Peyer's patch (tissue), 4 donors: Measurements from ENCODE around the gene EID1. TPM values are rescaled to one million over a fixed set of nuclear protein-coding genes. Genes with fewer than 3 reads are reported as not detected.

Experiments
- DNase-seq, 3 donors: peaks; one replicate each; pipeline ENCODE4 v3.0.0-alpha.2; 2017 to 2019
- H3K27ac ChIP-seq, 4 donors: fragments of 200-600 bp; sonication (generic); one replicate each; pipeline ENCODE4 v1.5.1; 2016 to 2019
- H3K27me3 ChIP-seq, 2 donors: fragments of 200-600 bp; sonication (generic); one replicate each; pipeline ENCODE4 v1.5.1; 2019
- H3K36me3 ChIP-seq, 3 donors: fragments of 200-600 bp; sonication (generic); one replicate each; pipeline ENCODE4 v1.5.1; 2016 to 2019
- H3K4me1 ChIP-seq, 4 donors: fragments of 200-600 bp; sonication (generic); one replicate each; pipeline ENCODE4 v1.5.1; 2016 to 2019
- H3K4me3 ChIP-seq, 4 donors: fragments of 200-600 bp; sonication (generic); 1 replicate in 3 of 4; 2 replicates in 1 of 4; pipeline ENCODE4 v1.5.1; 2016 to 2019; ENCODE audit warnings: mild to moderate bottlenecking in 1 of 4
- H3K9me3 ChIP-seq, 4 donors: fragments of 200-600 bp; sonication (generic); one replicate each; pipeline ENCODE4 v1.5.1; 2016 to 2019; ENCODE audit warnings: mild to moderate bottlenecking in 1 of 4
- CTCF ChIP-seq, 6 experiments: fragments of 450-650 bp in 4 of 6; fragments of 200-600 bp in 2 of 6; sonication (generic) in 1 of 6; IDR thresholded peaks; one replicate each; pipeline ENCODE4 v1.5.1; 2017 to 2019; ENCODE audit warnings: antibody characterized with exemption in 6 of 6, mild to moderate bottlenecking in 3 of 6, moderate library complexity in 1 of 6
- POLR2A ChIP-seq, 2 donors: fragments of 450-650 bp; IDR thresholded peaks; one replicate each; pipeline ENCODE4 v1.5.1; 2017; ENCODE audit warnings: antibody characterized with exemption in 2 of 2, mild to moderate bottlenecking in 2 of 2, moderate library complexity in 2 of 2
- total RNA-seq, 4 donors: library from RNA; depleted of rRNA; stranded (reverse); fragments of >200 nt; gene quantifications; one replicate each; pipeline ENCODE4 v1.1.0, GENCODE V29; 2016

EID1 gene
- total RNA-seq, 4 donors from 2014 or later: 70.8 to 113 (median 80.6) TPM

- H3K36me3 ChIP-seq: no peaks in the 10 kb centered on the region
These were observed 36.8 kb downstream of the EID1 start for GRCh38 chr15:48914717-48915116.

GRCh38 chr15:48915861-48916260 is 37.9 kb downstream of the EID1 start:
- no peaks in the 10 kb centered on the region for H3K36me3 ChIP-seq
- no peaks in the 10 kb centered on the region for H3K4me1 ChIP-seq
- H3K27ac ChIP-seq: no peak overlapping the region
- no peak for DNase-seq
- H3K9me3 ChIP-seq: no peaks in the 10 kb centered on the region
- no peaks in the 10 kb centered on the region for H3K27me3 ChIP-seq
- no peak overlapping the region for H3K4me3 ChIP-seq
- no peak for TF ChIP-seq CTCF (IDR thresholded peaks at IDR 0.05)
- TF ChIP-seq POLR2A (IDR thresholded peaks at IDR 0.05): no peak

More at GRCh38 chr15:48914717-48915116, 36.8 kb downstream of the EID1 start:
- DNase-seq: no peak
- no peak overlapping the region for H3K4me3 ChIP-seq
- no peak overlapping the region for H3K27ac ChIP-seq
- H3K9me3 ChIP-seq: no peaks in the 10 kb centered on the region
- H3K4me1 ChIP-seq: no peaks in the 10 kb centered on the region
- no peaks in the 10 kb centered on the region for H3K27me3 ChIP-seq
- TF ChIP-seq CTCF (IDR thresholded peaks at IDR 0.05): no peak
- no peak for TF ChIP-seq POLR2A (IDR thresholded peaks at IDR 0.05)

- Histone ChIP-seq H3K4me3 (no peak overlapping the region), H3K4me1 (no peaks in the 10 kb centered on the region), H3K27me3 (no peaks in the 10 kb centered on the region), H3K36me3 (no peaks in the 10 kb centered on the region), H3K9me3 (no peaks in the 10 kb centered on the region), H3K27ac (no peak overlapping the region)
- TF ChIP-seq CTCF (IDR thresholded peaks at IDR 0.05) (no peak), POLR2A (IDR thresholded peaks at IDR 0.05) (no peak)
- no peak for DNase-seq
These were observed 38.8 kb downstream of the EID1 start for GRCh38 chr15:48916721-48917120.

- Histone ChIP-seq H3K9me3 (no peaks in the 10 kb centered on the region), H3K4me1 (no peaks in the 10 kb centered on the region), H3K27ac (no peak overlapping the region), H3K36me3 (no peaks in the 10 kb centered on the region), H3K27me3 (no peaks in the 10 kb centered on the region), H3K4me3 (no peak overlapping the region)
- no peak for DNase-seq
- TF ChIP-seq CTCF (IDR thresholded peaks at IDR 0.05) (no peak), POLR2A (IDR thresholded peaks at IDR 0.05) (no peak)
These were observed 44.1 kb downstream of the EID1 start for GRCh38 chr15:48922046-48922445.

GRCh38 chr15:48924528-48925393 is 46.8 kb downstream of the EID1 start:
- no peak for DNase-seq
- Histone ChIP-seq H3K27ac (no peak overlapping the region), H3K36me3 (no peaks in the 10 kb centered on the region), H3K9me3 (no peaks in the 10 kb centered on the region), H3K4me1 (no peaks in the 10 kb centered on the region), H3K27me3 (no peaks in the 10 kb centered on the region), H3K4me3 (no peak overlapping the region)
- no peak for TF ChIP-seq CTCF (IDR thresholded peaks at IDR 0.05)
- no peak for TF ChIP-seq POLR2A (IDR thresholded peaks at IDR 0.05)
